ENCODE measurements around the gene DDX50.
"Not testable (repeated sequence)": the region's sequence is repeated elsewhere in the genome, so short reads cannot be mapped to it uniquely, and the experiment has no call there.

DDX50 gene

GRCh38 chr10:68901105-68901927 lies at the start of gene DDX50:
TSS of gene DDX50 (plus strand) at chr10:68901315. CDS start at chr10:68901385, 70 bp downstream.
- Mint-ChIP-seq H3K27ac (peak within 1 kb of the TSS; percentile 99), H3K4me3 (peak within 1 kb of the TSS; percentile 97), H3K4me1 (ENCODE audit: low read depth) (peaks cover 34% of the 10 kb centered on the region), H3K9me3 (no peaks in the 10 kb centered on the region), H3K36me3 (ENCODE audit: low read depth) (peaks cover 26% of the 10 kb centered on the region), H3K27me3 (peaks cover 8% of the 10 kb centered on the region)
- intact Hi-C loops (cut with micrococcal nuclease) = loop anchor here (5.0 to 10.0 kb wide), 4 partner anchors 56 to 567 kb away; partner anchors contain the start of genes DDX21, HNRNPH3, PBLD and RUFY2

- Mint-ChIP-seq H3K27ac (no peak overlapping the region), H3K36me3 (ENCODE audit: low read depth) (no peaks in the 10 kb centered on the region), H3K4me1 (ENCODE audit: low read depth) (no peaks in the 10 kb centered on the region), H3K4me3 (no peak overlapping the region), H3K9me3 (peaks cover 21% of the 10 kb centered on the region), H3K27me3 (peaks cover 2% of the 10 kb centered on the region)
- intact Hi-C loops (cut with micrococcal nuclease) = no loop called here
These were observed 44.8 kb upstream of the DDX50 start for GRCh38 chr10:68856352-68856751.

- intact Hi-C loops (cut with micrococcal nuclease) = no loop called here
- no peak overlapping the region for H3K27ac Mint-ChIP-seq
- H3K4me1 Mint-ChIP-seq (ENCODE audit: low read depth) = no peaks in the 10 kb centered on the region
- peaks cover 27% of the 10 kb centered on the region for H3K9me3 Mint-ChIP-seq
- H3K27me3 Mint-ChIP-seq = peaks cover 2% of the 10 kb centered on the region
- no peak overlapping the region for H3K4me3 Mint-ChIP-seq
- no peaks in the 10 kb centered on the region for H3K36me3 Mint-ChIP-seq (ENCODE audit: low read depth)
These were observed 44.1 kb upstream of the DDX50 start for GRCh38 chr10:68857005-68857404.

- H3K9me3 Mint-ChIP-seq = peaks cover 39% of the 10 kb centered on the region
- no peak overlapping the region for H3K27ac Mint-ChIP-seq
- no peaks in the 10 kb centered on the region for H3K36me3 Mint-ChIP-seq (ENCODE audit: low read depth)
- H3K4me3 Mint-ChIP-seq = no peak overlapping the region
- no peaks in the 10 kb centered on the region for H3K4me1 Mint-ChIP-seq (ENCODE audit: low read depth)
- peaks cover 2% of the 10 kb centered on the region for H3K27me3 Mint-ChIP-seq
- intact Hi-C loops (cut with micrococcal nuclease) = no loop called here
These were observed 39.9 kb upstream of the DDX50 start for GRCh38 chr10:68861253-68861652.

- no peak overlapping the region for H3K4me3 Mint-ChIP-seq
- no peaks in the 10 kb centered on the region for H3K36me3 Mint-ChIP-seq (ENCODE audit: low read depth)
These were observed 36.5 kb upstream of the DDX50 start for GRCh38 chr10:68864611-68865010.

GRCh38 chr10:68868173-68868572 lies 32.9 kb upstream of the DDX50 start:
- intact Hi-C loops (cut with micrococcal nuclease); H3K36me3 Mint-ChIP-seq (ENCODE audit: low read depth); H3K27ac Mint-ChIP-seq; H3K4me1 Mint-ChIP-seq (ENCODE audit: low read depth); H3K27me3 Mint-ChIP-seq; H3K4me3 Mint-ChIP-seq: not testable (repeated sequence)
- peaks cover 14% of the 10 kb centered on the region for H3K9me3 Mint-ChIP-seq

More at GRCh38 chr10:68864611-68865010, 36.5 kb upstream of the DDX50 start:
- Mint-ChIP-seq H3K27ac (no peak overlapping the region), H3K4me1 (ENCODE audit: low read depth) (no peaks in the 10 kb centered on the region), H3K9me3 (peaks cover 50% of the 10 kb centered on the region), H3K27me3 (no peaks in the 10 kb centered on the region)
- intact Hi-C loops (cut with micrococcal nuclease) = no loop called here

- H3K4me3 Mint-ChIP-seq = no peak overlapping the region
- H3K4me1 Mint-ChIP-seq (ENCODE audit: low read depth) = no peaks in the 10 kb centered on the region
- H3K27ac Mint-ChIP-seq = no peak overlapping the region
- intact Hi-C loops (cut with micrococcal nuclease) = no loop called here
- H3K9me3 Mint-ChIP-seq = peaks cover 14% of the 10 kb centered on the region
- H3K36me3 Mint-ChIP-seq (ENCODE audit: low read depth) = no peaks in the 10 kb centered on the region
- no peaks in the 10 kb centered on the region for H3K27me3 Mint-ChIP-seq
These were observed 31.5 kb upstream of the DDX50 start for GRCh38 chr10:68869623-68870022.

GRCh38 chr10:68870061-68870460 lies 31.1 kb upstream of the DDX50 start:
- Mint-ChIP-seq H3K27ac (no peak overlapping the region), H3K4me3 (no peak overlapping the region), H3K27me3 (no peaks in the 10 kb centered on the region), H3K4me1 (ENCODE audit: low read depth) (no peaks in the 10 kb centered on the region), H3K9me3 (peaks cover 14% of the 10 kb centered on the region), H3K36me3 (ENCODE audit: low read depth) (no peaks in the 10 kb centered on the region)
- intact Hi-C loops (cut with micrococcal nuclease) = no loop called here

- peaks cover 14% of the 10 kb centered on the region for H3K9me3 Mint-ChIP-seq
- intact Hi-C loops (cut with micrococcal nuclease) = no loop called here
- no peaks in the 10 kb centered on the region for H3K4me1 Mint-ChIP-seq (ENCODE audit: low read depth)
- no peak overlapping the region for H3K4me3 Mint-ChIP-seq
- no peak overlapping the region for H3K27ac Mint-ChIP-seq
- H3K36me3 Mint-ChIP-seq (ENCODE audit: low read depth) = no peaks in the 10 kb centered on the region
- H3K27me3 Mint-ChIP-seq = no peaks in the 10 kb centered on the region
These were observed 30.5 kb upstream of the DDX50 start for GRCh38 chr10:68870545-68871104.

GRCh38 chr10:68871105-68871711 lies 29.9 kb upstream of the DDX50 start:
- peaks cover 14% of the 10 kb centered on the region for H3K9me3 Mint-ChIP-seq
- H3K36me3 Mint-ChIP-seq (ENCODE audit: low read depth) = no peaks in the 10 kb centered on the region
- no peak overlapping the region for H3K4me3 Mint-ChIP-seq
- no peaks in the 10 kb centered on the region for H3K27me3 Mint-ChIP-seq
- H3K4me1 Mint-ChIP-seq (ENCODE audit: low read depth) = no peaks in the 10 kb centered on the region
- intact Hi-C loops (cut with micrococcal nuclease) = no loop called here
- no peak overlapping the region for H3K27ac Mint-ChIP-seq

GRCh38 chr10:68871731-68872342 lies 29.3 kb upstream of the DDX50 start:
- H3K27me3 Mint-ChIP-seq = no peaks in the 10 kb centered on the region
- peaks cover 14% of the 10 kb centered on the region for H3K9me3 Mint-ChIP-seq
- H3K4me3 Mint-ChIP-seq = no peak overlapping the region
- H3K4me1 Mint-ChIP-seq (ENCODE audit: low read depth) = no peaks in the 10 kb centered on the region
- no peaks in the 10 kb centered on the region for H3K36me3 Mint-ChIP-seq (ENCODE audit: low read depth)
- intact Hi-C loops (cut with micrococcal nuclease) = no loop called here
- H3K27ac Mint-ChIP-seq = no peak overlapping the region

- no peaks in the 10 kb centered on the region for H3K9me3 Mint-ChIP-seq
- no peaks in the 10 kb centered on the region for H3K27me3 Mint-ChIP-seq
- H3K36me3 Mint-ChIP-seq (ENCODE audit: low read depth) = no peaks in the 10 kb centered on the region
- no peak overlapping the region for H3K4me3 Mint-ChIP-seq
- no peaks in the 10 kb centered on the region for H3K4me1 Mint-ChIP-seq (ENCODE audit: low read depth)
- intact Hi-C loops (cut with micrococcal nuclease) = no loop called here
- no peak overlapping the region for H3K27ac Mint-ChIP-seq
These were observed 24.6 kb upstream of the DDX50 start for GRCh38 chr10:68876246-68877138.

GRCh38 chr10:68877482-68878110 lies 23.5 kb upstream of the DDX50 start:
- H3K4me3 Mint-ChIP-seq = no peak overlapping the region
- H3K9me3 Mint-ChIP-seq = no peaks in the 10 kb centered on the region
- H3K36me3 Mint-ChIP-seq (ENCODE audit: low read depth) = no peaks in the 10 kb centered on the region
- no peaks in the 10 kb centered on the region for H3K4me1 Mint-ChIP-seq (ENCODE audit: low read depth)
- peaks cover 1% of the 10 kb centered on the region for H3K27me3 Mint-ChIP-seq
- intact Hi-C loops (cut with micrococcal nuclease) = no loop called here
- no peak overlapping the region for H3K27ac Mint-ChIP-seq

Measured in dendritic cell treated with granulocyte-macrophage colony-stimulating factor and Interleukin-4, amounts not matched to agents 40 ng/mL and 50 ng/mL, for 4 days (primary cell).